GM12878 (cell line): Measurements from ENCODE around the gene OXER1. TPM values are rescaled to one million over a fixed set of nuclear protein-coding genes. Genes with fewer than 3 reads are reported as not detected.

Experiments
- ATAC-seq: fragments of 200-7000 bp; cut with Tn5 transposase; 3 replicates; pipeline ENCODE4 v1.9.1; 2020; ENCODE audit warnings: mild to moderate bottlenecking, moderate library complexity
- BruUV-seq: library from RNA; stranded (reverse); fragments of 400-500 nt; replicated peaks from 2 replicates; lab custom pipeline; 2021; lab: Mats Ljungman, UMichigan
- CTCF ChIA-PET: fragments of 300-600 bp; sonication (Branson Sonifier 250); formaldehyde crosslinking; extraction: SDS; loops from one replicate; lab custom pipeline; 2021; ENCODE audit warnings: inconsistent platforms; lab: Yijun Ruan, JAX
- POLR2A ChIA-PET: fragments of 350-600 bp; formaldehyde crosslinking; extraction: SDS; loops from one replicate; lab custom pipeline; 2021; ENCODE audit warnings: inconsistent platforms; lab: Charles Lee
- RAD21 ChIA-PET: fragments of 300-600 bp; sonication (Branson Sonifier 250); formaldehyde crosslinking; loops from one replicate; lab custom pipeline; 2023; ENCODE audit warnings: antibody characterized with exemption; ENCODE audit not compliant: unreplicated experiment; lab: Charles Lee
- SMC1A ChIA-PET: fragments of 300-600 bp; sonication (Branson Sonifier 250); formaldehyde crosslinking; loops from one replicate; lab custom pipeline; 2023; ENCODE audit not compliant: unreplicated experiment, uncharacterized antibody; lab: Charles Lee
- DNase-seq: peaks from one replicate; pipeline ENCODE4 v3.0.0-alpha.2; 2011; ENCODE audit warnings: low read depth, low spot score
- FAIRE-seq: peaks from 3 replicates; lab custom pipeline; 2011; peaks lifted over from hg19 to GRCh38; lab: Jason Lieb, UNC
- H2AFZ ChIP-seq: 2 replicates; pipeline ENCODE4 v1.6.0; 2011; ENCODE audit warnings: low read depth, low read length, control low read depth; ENCODE audit not compliant: control insufficient read depth
- H3K27ac ChIP-seq: 2 replicates; pipeline ENCODE4 v1.5.1; 2011; ENCODE audit warnings: control low read depth; ENCODE audit not compliant: control insufficient read depth, insufficient read depth
- H3K27me3 ChIP-seq, 2 experiments: replicated peaks in 1 of 2; 2 replicates each; pipeline versions ENCODE4 v1.6.0 to v1.6.1; 2011; ENCODE audit warnings: low read length in 1 of 2; ENCODE audit not compliant: control insufficient read depth in 2 of 2, insufficient read depth in 2 of 2
- H3K36me3 ChIP-seq, 2 experiments: 2 replicates each; pipeline ENCODE4 v1.5.1; 2011; ENCODE audit warnings: low read length in 1 of 2; ENCODE audit not compliant: control insufficient read depth in 2 of 2, insufficient read depth in 2 of 2
- H3K4me1 ChIP-seq: 2 replicates; pipeline ENCODE4 v1.6.1; 2011; ENCODE audit warnings: mild to moderate bottlenecking, low read length, moderate library complexity, mixed read lengths; ENCODE audit not compliant: control insufficient read depth, insufficient read depth
- H3K4me2 ChIP-seq: 2 replicates; pipeline ENCODE4 v1.6.0; 2011; ENCODE audit warnings: control low read depth; ENCODE audit not compliant: control insufficient read depth, insufficient read depth
- H3K4me3 ChIP-seq: fragments of 200-600 bp; sonication (generic); 2 replicates; pipeline ENCODE4 v1.5.1; 2016
- H3K79me2 ChIP-seq: 2 replicates; pipeline ENCODE4 v1.6.0; 2011; ENCODE audit warnings: low read length; ENCODE audit not compliant: control insufficient read depth, insufficient read depth
- H3K9ac ChIP-seq: 2 replicates; pipeline ENCODE4 v1.8.0; 2011; ENCODE audit warnings: low read length, control low read depth, mixed read lengths; ENCODE audit not compliant: control insufficient read depth, insufficient read depth
- H3K9me3 ChIP-seq: replicated peaks from 3 replicates; pipeline ENCODE4 v1.5.1; 2011; ENCODE audit warnings: mild to moderate bottlenecking, low read length; ENCODE audit not compliant: control insufficient read depth, insufficient read depth
- H4K20me1 ChIP-seq: 2 replicates; pipeline ENCODE4 v1.6.0; 2011; ENCODE audit not compliant: control insufficient read depth, insufficient read depth
- CHD4 ChIP-seq: fragments of 200-600 bp; sonication (generic); IDR thresholded peaks from 2 replicates; pipeline ENCODE4 v1.6.1; 2016; ENCODE audit warnings: mild to moderate bottlenecking
- FOXK2 ChIP-seq: fragments of 450-650 bp; IDR thresholded peaks from 2 replicates; pipeline ENCODE4 v1.6.1; 2017; ENCODE audit warnings: mild to moderate bottlenecking, moderate library complexity
- IKZF1 ChIP-seq: fragments of 450-650 bp; conservative IDR thresholded peaks from 2 replicates; pipeline ENCODE4 v1.6.1; 2017; ENCODE audit warnings: antibody characterized with exemption, mild to moderate bottlenecking
- JUND ChIP-seq: IDR thresholded peaks from 2 replicates; pipeline ENCODE4 v1.6.1; 2012; ENCODE audit warnings: low read depth, mild to moderate bottlenecking, low read length, improper control_type of control experiment, moderate library complexity
- MEF2B ChIP-seq: fragments of 450-650 bp; IDR thresholded peaks from 2 replicates; pipeline ENCODE4 v1.6.1; 2018; ENCODE audit warnings: mild to moderate bottlenecking, moderate library complexity; ENCODE audit not compliant: partially characterized antibody, poor library complexity, severe bottlenecking
- MYC ChIP-seq: IDR thresholded peaks from 2 replicates; pipeline ENCODE4 v1.6.1; 2011; ENCODE audit warnings: mild to moderate bottlenecking, low read length, moderate library complexity, inconsistent platforms; ENCODE audit not compliant: insufficient read depth, insufficient replicate concordance, insufficient read length, severe bottlenecking
- NFYB ChIP-seq: IDR thresholded peaks from 2 replicates; pipeline ENCODE4 v1.6.1; 2011; ENCODE audit warnings: low read depth, mild to moderate bottlenecking, low read length, improper control_type of control experiment, moderate library complexity; ENCODE audit not compliant: insufficient read depth
- NR2F1 ChIP-seq: fragments of 450-650 bp; conservative IDR thresholded peaks from 2 replicates; pipeline ENCODE4 v1.6.1; 2017; ENCODE audit warnings: mild to moderate bottlenecking
- NRF1 ChIP-seq: conservative IDR thresholded peaks from 2 replicates; pipeline ENCODE4 v1.6.1; 2011; ENCODE audit warnings: mild to moderate bottlenecking, low read depth, low read length, improper control_type of control experiment
- PAX8 ChIP-seq: fragments of 450-650 bp; IDR thresholded peaks from 2 replicates; pipeline ENCODE4 v1.6.1; 2017; ENCODE audit warnings: mild to moderate bottlenecking, moderate library complexity
- PML ChIP-seq: IDR thresholded peaks from 2 replicates; pipeline ENCODE4 v1.6.1; 2012; ENCODE audit warnings: low read length, inconsistent platforms
- REST ChIP-seq: IDR thresholded peaks from 2 replicates; pipeline ENCODE4 v1.6.1; 2012; ENCODE audit warnings: mild to moderate bottlenecking, low read depth, low read length
- RUNX3 ChIP-seq: IDR thresholded peaks from 2 replicates; pipeline ENCODE4 v1.6.1; 2012; ENCODE audit warnings: low read length, inconsistent platforms
- SKIL ChIP-seq: fragments of 450-650 bp; IDR thresholded peaks from 2 replicates; pipeline ENCODE4 v1.6.1; 2017; ENCODE audit warnings: mild to moderate bottlenecking, low read depth, inconsistent platforms; ENCODE audit not compliant: poor library complexity, severe bottlenecking
- SMC3 ChIP-seq: IDR thresholded peaks from 2 replicates; pipeline ENCODE4 v1.6.1; 2011; ENCODE audit warnings: low read length, improper control_type of control experiment, borderline replicate concordance
- USF2 ChIP-seq: IDR thresholded peaks from 2 replicates; pipeline ENCODE4 v1.6.1; 2011; ENCODE audit warnings: low read depth, low read length, improper control_type of control experiment, borderline replicate concordance
- ZNF207 ChIP-seq: fragments of 450-650 bp; IDR thresholded peaks from 2 replicates; pipeline ENCODE4 v1.6.1; 2014; ENCODE audit warnings: antibody characterized with exemption, mild to moderate bottlenecking, borderline replicate concordance
- ZNF384 ChIP-seq: IDR thresholded peaks from 2 replicates; pipeline ENCODE4 v1.6.1; 2012; ENCODE audit warnings: low read depth, mild to moderate bottlenecking, low read length, improper control_type of control experiment, borderline replicate concordance
- WGBS: methylation state at CpG from one replicate; pipeline ENCODE4 v1.1.6; 2016; ENCODE audit warnings: low lambda C conversion rate; ENCODE audit not compliant: insufficient replicate concordance, insufficient coverage; ENCODE audit errors: missing lambda C conversion rate; 5-methylcytosine and 5-hydroxymethylcytosine counted together
- in situ Hi-C: fragments of 300-500 bp; cut with MboI; formaldehyde crosslinking; loops from 9 replicates; pipeline ENCODE4 v1.14.3; 2018; ENCODE audit warnings: mixed read lengths
- intact Hi-C: fragments of 100-400 bp; cut with micrococcal nuclease; formaldehyde crosslinking; loops from one replicate; pipeline ENCODE4 v1.14.2; 2022; ENCODE audit not compliant: unreplicated experiment
- polyA plus RNA-seq, 11 experiments: library from polyadenylated mRNA; depleted of rRNA in 4 of 11; unstranded in 6 of 11; stranded (reverse) in 5 of 11; fragments of >200 nt; fragmentation: Nextera tagmentation in 4 of 11; fragmentation: Illumina TruSeq in 1 of 11; extraction: Ambion mirVana in 4 of 11; extraction: Trizol in 1 of 11; gene quantifications; 1 replicate in 1 of 11; 2 replicates in 10 of 11; pipeline versions ENCODE4 v1.2.1 to v1.2.3, GENCODE V29; 2011 to 2016; ENCODE audit warnings: inconsistent platforms in 2 of 11, missing spikeins in 2 of 11, low read depth in 1 of 11
- total RNA-seq, 4 experiments: library from RNA; depleted of rRNA in 3 of 4; stranded (reverse); fragments of >200 nt in 3 of 4; fragmentation: Illumina TruSeq in 1 of 4; extraction: Trizol in 1 of 4; gene quantifications; 2 replicates each; pipeline versions ENCODE4 v1.2.1 to v1.2.3, GENCODE V29; 2013 to 2021

The OXER1 gene
- total and polyA plus RNA-seq, 10 of the 15 experiments (the other 5 are each of a cell fraction or from before 2014, with no cell fraction given), result 0.11 to 8.6 (median 3.3) TPM

GRCh38 chr2:42800981-42801380 lies 37.0 kb upstream of the OXER1 start:
- Histone ChIP-seq H3K4me2 (no peak overlapping the region), H3K4me1 (peaks cover 9% of the 10 kb centered on the region), H3K9me3 (no peaks in the 10 kb centered on the region), H3K4me3 (no peak overlapping the region), H3K36me3 (no peaks in the 10 kb centered on the region), H3K79me2 (no peaks in the 10 kb centered on the region), H2AFZ (no peak overlapping the region), H3K9ac (no peak overlapping the region), H3K27ac (no peak overlapping the region), H4K20me1 (no peaks in the 10 kb centered on the region), H3K27me3 (no peaks in the 10 kb centered on the region)
- ChIA-PET SMC1A (interaction anchor here (1.0 to 1.2 kb wide), 3 partner anchors 10 to 137 kb away, joined by 3 to 5 read pairs (median 3); no protein-coding TSS in a partner anchor), POLR2A (interaction anchor here (1.9 kb wide), 1 partner anchor 9 kb away, joined by 14 read pairs; no protein-coding TSS in a partner anchor), CTCF (interaction anchor here (0.8 to 2.4 kb wide), 5 partner anchors 10 to 137 kb away, joined by 3 to 14 read pairs (median 3); no protein-coding TSS in a partner anchor), RAD21 (interaction anchor here (1.3 kb wide), 1 partner anchor 9 kb away, joined by 13 read pairs; no protein-coding TSS in a partner anchor)
- WGBS, result 80% methylated on average over 2 of the region's 2 CpGs
- BruUV-seq, result no TSS peak
- no peak for ATAC-seq
- TF ChIP-seq MEF2B (no peak), USF2 (no peak), NFYB (no peak), PML (no peak), IKZF1 (no peak), SKIL (no peak), RUNX3 (no peak), JUND (no peak), REST (no peak), SMC3 (no peak), ZNF384 (no peak), PAX8 (no peak), NRF1 (no peak), NR2F1 (no peak), CHD4 (no peak), ZNF207 (no peak), FOXK2 (no peak), MYC (no peak)
- intact Hi-C loops, result no loop called here
- no peak for FAIRE-seq
- DNase-seq, result no peak
- in situ Hi-C loops, result no loop called here
